ENCODE measurements around the gene HDAC7. TPM values are rescaled to one million over a fixed set of nuclear protein-coding genes. Genes with fewer than 3 reads are reported as not detected.

Gene HDAC7
- total and polyA plus RNA-seq, 8 donors: 17.9 to 48.1 (median 23.2) TPM

- no peaks in the 10 kb centered on the region for H3K9me3 ChIP-seq
- H3K27ac ChIP-seq: peak within 1 kb of the TSS; percentile 66 to 83 (median 78)
- no peaks in the 10 kb centered on the region for H3K36me3 ChIP-seq
- FAIRE-seq: no peak
- peak; percentile 91 to 97 (median 94) for ATAC-seq
- peak; percentile 63 to 94 (median 85) for DNase-seq
- WGBS, 2 donors: 0 to 1% methylated on average over 64 to 106 of the region's 106 CpGs
- TF ChIP-seq CTCF (IDR thresholded peaks at IDR 0.05): peak in 1 of 4 donors; percentile 14
- peaks cover 0 to 16% (median 0%) of the 10 kb centered on the region in 3 donors for H3K4me1 ChIP-seq
- intact Hi-C loops (cut with DNase I): loop anchor here in 1 of 3 donors (10.0 kb wide), 1 partner anchor 58 kb away; no protein-coding TSS in a partner anchor
- no peaks in the 10 kb centered on the region for H3K27me3 ChIP-seq
- H3K4me3 ChIP-seq: peak within 1 kb of the TSS; percentile 54 to 96 (median 93)
Observed at GRCh38 chr12:47773062-47773857, 46.4 kb downstream of the HDAC7 start, which contains the start of gene SLC48A1. Gene SLC48A1, plus strand, starts transcription at chr12:47773238. Its CDS starts 67 bp downstream, at chr12:47773305.

GRCh38 chr12:47772738-47773061 is 47.0 kb downstream of the HDAC7 start:
- Histone ChIP-seq H3K4me3 (peak overlapping the region in 2 of 4 donors; percentile 92 to 96), H3K27ac (peak overlapping the region in 3 of 4 donors; percentile 61 to 83 (median 64)), H3K9me3 (no peaks in the 10 kb centered on the region), H3K27me3 (no peaks in the 10 kb centered on the region), H3K4me1 (peaks cover 0 to 16% (median 0%) of the 10 kb centered on the region in 3 donors), H3K36me3 (no peaks in the 10 kb centered on the region)
- DNase-seq: no peak
- intact Hi-C loops (cut with DNase I): loop anchor here in 1 of 3 donors (10.0 kb wide), 1 partner anchor 58 kb away; no protein-coding TSS in a partner anchor
- 7 to 9% methylated on average over 17 of the region's 17 CpGs for WGBS, 2 donors
- peak in 1 of 4 donors; percentile 10 for TF ChIP-seq CTCF (IDR thresholded peaks at IDR 0.05)
- FAIRE-seq: no peak
- ATAC-seq: no peak

DNA sequence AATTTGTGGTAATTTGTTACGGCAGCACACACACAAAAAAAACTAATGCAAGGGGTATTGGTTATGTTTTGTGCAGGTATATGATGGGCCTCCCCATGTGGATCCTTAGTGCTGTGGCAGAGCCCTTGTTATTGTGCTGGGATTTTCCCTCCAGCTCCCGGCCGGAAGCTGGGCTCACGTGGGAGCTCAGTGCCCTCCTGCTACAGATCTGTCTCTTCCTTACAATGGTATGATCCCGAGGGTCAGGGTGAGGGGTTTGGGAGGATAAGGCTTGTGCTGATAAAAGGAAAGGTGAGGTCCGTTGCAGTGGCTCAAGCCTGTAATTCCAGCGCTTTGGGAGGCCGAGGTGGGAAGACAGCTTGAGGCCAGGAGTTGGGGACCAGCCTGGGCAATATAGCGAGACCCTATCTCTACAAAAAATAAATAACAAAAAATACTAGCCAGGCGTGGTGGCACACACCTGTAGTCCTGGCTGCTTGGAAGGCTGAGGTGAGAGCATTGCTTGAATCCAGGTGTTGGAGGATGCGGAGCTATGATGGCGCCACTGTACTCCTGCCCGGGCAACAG is 47.5 kb downstream of the HDAC7 start:
- peaks cover 0 to 16% (median 0%) of the 10 kb centered on the region in 3 donors for H3K4me1 ChIP-seq
- 79 to 82% methylated on average over 13 of the region's 13 CpGs for WGBS, 2 donors
- peak overlapping the region in 2 of 4 donors; percentile 92 to 96 for H3K4me3 ChIP-seq
- no peak for TF ChIP-seq CTCF (IDR thresholded peaks at IDR 0.05)
- no peak for ATAC-seq
- H3K9me3 ChIP-seq: no peaks in the 10 kb centered on the region
- FAIRE-seq: no peak
- H3K36me3 ChIP-seq: no peaks in the 10 kb centered on the region
- no peak overlapping the region for H3K27ac ChIP-seq
- intact Hi-C loops (cut with DNase I): loop anchor here in 1 of 3 donors (10.0 kb wide), 1 partner anchor 57 kb away; no protein-coding TSS in a partner anchor
- no peaks in the 10 kb centered on the region for H3K27me3 ChIP-seq
- peak in 1 of 6 donors; percentile 17 for DNase-seq

GRCh38 chr12:47771304-47771703 is 48.4 kb downstream of the HDAC7 start:
- DNase-seq (no peak), FAIRE-seq (no peak), ATAC-seq (no peak)
- H3K27me3 ChIP-seq: no peaks in the 10 kb centered on the region
- TF ChIP-seq CTCF (IDR thresholded peaks at IDR 0.05): no peak
- no peak overlapping the region for H3K27ac ChIP-seq
- no peak overlapping the region for H3K4me3 ChIP-seq
- peaks cover 0 to 16% (median 0%) of the 10 kb centered on the region in 3 donors for H3K4me1 ChIP-seq
- H3K36me3 ChIP-seq: no peaks in the 10 kb centered on the region
- intact Hi-C loops (cut with DNase I): loop anchor here in 1 of 3 donors (10.0 kb wide), 1 partner anchor 57 kb away; no protein-coding TSS in a partner anchor
- 81 to 84% methylated on average over 6 of the region's 6 CpGs for whole genome bisulfite sequencing, 2 donors
- no peaks in the 10 kb centered on the region for H3K9me3 ChIP-seq

All from pancreas (tissue), 10 donors.